NAMALWA (cell line): ENCODE measurements around the gene EPB41L4B.
"Not testable (repeated sequence)": the region's sequence is repeated elsewhere in the genome, so short reads cannot be mapped to it uniquely, and the experiment has no call there.

Experiments
- DNase-seq: peaks from one replicate; pipeline ENCODE4 v3.0.0-alpha.2; 2015; ENCODE audit warnings: low spot score

Gene EPB41L4B

GRCh38 chr9:109297899-109298298, 23.0 kb downstream of the EPB41L4B start:
- no peak for DNase-seq

- no peak for DNase-seq
These were observed 25.4 kb downstream of the EPB41L4B start for GRCh38 chr9:109295221-109296130.

GRCh38 chr9:109290385-109290784, 30.5 kb downstream of the EPB41L4B start:
- no peak for DNase-seq

DNA sequence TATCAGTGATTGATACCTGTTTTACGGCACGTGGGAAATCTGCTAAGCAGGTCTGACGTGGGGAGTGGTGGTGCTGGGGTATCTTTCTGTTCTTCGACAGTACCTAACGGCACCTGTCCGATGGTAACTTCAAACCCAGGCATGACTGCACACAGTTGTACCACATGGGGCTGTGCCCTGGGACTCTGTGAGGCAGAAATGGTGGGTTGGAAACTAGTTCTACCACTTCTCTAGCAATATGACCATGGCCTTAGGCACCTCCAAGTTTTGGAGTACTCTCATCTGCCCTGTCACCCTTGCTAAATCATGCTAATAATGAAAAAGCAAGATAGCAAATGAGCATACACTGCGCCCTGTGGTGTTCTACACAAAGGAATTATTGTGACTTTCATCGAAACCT, 30.9 kb downstream of the EPB41L4B start:
- DNase-seq: no peak

- DNase-seq: no peak
These were observed 31.7 kb downstream of the EPB41L4B start for GRCh38 chr9:109289186-109289585.

- no peak for DNase-seq
These were observed 33.9 kb downstream of the EPB41L4B start for GRCh38 chr9:109286981-109287380.

GRCh38 chr9:109286571-109286977, 34.3 kb downstream of the EPB41L4B start:
- DNase-seq: no peak

DNA sequence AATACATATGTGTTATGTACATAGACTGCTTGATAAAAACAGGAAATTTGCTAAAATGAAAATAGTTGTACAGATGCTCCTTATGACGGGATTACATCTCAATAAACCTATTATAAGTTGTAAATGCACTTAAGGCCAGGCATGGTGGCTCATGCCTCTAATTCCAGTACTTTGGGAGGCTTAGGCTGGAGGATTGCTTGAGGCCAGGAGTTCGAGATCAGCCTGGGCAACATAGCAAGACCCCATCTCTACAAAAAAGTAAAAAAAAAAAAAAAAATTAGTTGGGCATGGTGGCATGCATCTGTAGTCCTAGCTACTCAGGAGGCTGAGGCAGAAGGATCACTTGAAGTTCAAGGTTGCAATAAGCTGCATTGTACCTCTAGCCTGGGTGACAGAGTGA, 37.2 kb downstream of the EPB41L4B start:
- not testable (repeated sequence) for DNase-seq

DNA sequence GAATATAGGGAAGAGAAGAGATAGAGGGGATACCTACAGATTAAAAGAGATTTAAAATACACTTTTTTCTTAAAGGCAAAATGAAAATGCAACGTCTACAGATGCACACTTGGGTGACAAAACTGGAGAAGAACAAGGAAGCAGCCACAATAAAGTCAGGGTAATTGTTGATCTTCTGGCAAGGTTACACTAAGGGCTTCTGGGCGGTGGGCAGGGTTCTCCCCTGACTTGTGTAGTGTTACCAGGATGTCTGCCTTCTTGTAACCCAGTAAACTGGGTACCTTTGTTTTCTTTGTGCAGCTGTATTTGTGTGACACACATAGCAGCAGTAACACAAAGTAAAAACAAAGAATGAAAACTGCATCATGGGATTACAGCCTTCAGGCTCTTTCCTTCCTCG, 37.8 kb downstream of the EPB41L4B start:
- no peak for DNase-seq

GRCh38 chr9:109282302-109282701, 38.6 kb downstream of the EPB41L4B start:
- DNase-seq: no peak

DNA sequence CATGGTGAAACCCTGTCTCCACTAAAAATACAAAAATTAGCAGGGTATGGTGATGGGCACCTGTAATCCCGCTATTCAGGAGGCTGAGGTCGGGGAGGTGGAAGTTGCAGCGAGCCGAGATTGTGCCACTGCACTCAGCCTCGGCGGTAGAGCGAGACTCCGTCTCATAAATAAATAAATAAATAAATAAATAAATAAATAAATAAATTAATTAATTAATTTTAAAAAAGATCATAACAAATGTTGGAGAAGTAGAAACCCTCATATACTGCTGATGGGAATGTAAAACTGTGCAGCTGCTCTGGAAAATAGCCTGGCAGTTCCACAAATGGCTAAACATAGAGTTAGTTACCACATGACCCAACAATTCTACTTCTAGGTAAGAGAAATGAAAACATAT, 39.3 kb downstream of the EPB41L4B start:
- no peak for DNase-seq

DNA sequence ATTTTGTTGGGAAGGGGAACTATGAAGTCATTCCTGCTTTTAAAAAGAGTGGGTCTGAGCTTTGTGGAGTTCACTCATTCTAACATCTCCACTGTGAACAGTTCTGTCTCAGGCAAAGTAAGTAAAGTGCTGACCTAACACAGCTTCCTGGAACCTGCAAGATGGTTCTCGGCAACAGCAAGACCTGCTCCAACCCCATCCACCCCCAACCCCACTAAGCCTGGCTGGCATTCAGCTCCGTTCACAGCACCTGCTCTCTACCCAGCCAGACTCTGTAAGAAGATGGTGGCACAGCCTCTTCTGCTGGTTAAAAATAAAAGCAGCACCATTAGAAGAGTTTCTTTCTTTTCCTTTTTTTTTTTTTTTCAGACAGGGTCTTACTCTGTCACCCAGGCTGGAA, 42.0 kb downstream of the EPB41L4B start:
- DNase-seq: no peak

- no peak for DNase-seq
These were observed 42.6 kb downstream of the EPB41L4B start for GRCh38 chr9:109278216-109278615.

GRCh38 chr9:109277451-109277850, 43.4 kb downstream of the EPB41L4B start:
- no peak for DNase-seq

GRCh38 chr9:109276469-109277440, 44.1 kb downstream of the EPB41L4B start:
- DNase-seq: no peak

DNA sequence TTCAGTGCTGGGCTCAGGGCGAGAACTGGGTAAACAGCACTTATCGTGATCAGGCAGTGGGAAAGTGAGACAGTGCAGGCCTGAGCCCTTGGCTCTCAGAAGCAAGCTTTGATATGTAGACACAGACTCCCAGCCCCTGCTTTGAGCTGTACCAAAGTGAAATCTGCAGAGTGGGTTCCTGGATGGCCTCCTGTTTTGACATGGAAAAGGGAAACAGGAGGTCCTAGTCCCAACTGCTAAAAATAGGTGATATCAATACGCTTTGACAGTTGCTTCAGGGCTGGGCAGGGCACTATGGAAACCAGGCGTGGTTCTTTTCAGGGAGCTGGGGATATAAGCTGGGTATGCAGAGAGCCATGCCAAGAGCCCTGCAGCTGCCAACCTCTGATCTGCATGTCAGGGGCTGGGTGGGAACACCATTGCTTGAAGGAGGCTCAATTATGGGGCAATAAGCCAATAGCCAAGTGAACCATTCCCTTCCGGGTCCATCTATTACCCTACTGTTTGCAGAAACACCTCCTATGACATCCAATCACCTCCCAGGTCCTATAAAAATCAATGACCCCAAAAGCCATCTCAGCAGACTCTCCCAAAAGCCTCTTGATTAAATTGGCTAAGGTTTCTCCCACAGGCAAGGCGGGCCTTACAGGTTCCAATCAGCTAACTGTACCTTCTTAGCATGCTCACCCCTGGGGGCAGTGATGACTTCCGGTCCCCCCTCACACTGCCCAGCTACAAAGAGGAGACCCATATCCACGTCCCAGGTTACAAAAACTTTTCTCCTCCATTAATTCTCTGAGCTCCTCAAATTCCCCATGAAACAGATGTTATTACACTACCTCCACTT, 45.8 kb downstream of the EPB41L4B start:
- DNase-seq: no peak

DNA sequence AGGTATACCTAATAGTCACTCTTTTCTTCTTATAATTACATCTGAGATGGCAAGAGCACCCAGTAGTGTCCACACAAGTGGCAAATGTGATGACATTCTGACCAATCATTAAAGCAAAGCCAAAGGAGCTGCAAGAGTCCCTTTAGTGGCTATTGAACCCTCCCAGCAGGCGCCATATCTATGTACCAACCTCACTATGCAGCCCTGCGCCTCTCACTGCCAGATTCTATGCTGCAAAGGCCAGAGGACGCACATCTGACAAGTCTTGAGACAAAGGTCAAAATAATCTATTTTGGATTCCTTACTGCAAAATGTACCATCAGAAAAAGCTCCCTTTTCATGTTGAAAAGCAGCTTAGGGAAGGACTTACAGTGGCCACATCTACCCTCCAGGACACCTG, 47.0 kb downstream of the EPB41L4B start:
- DNase-seq: no peak

DNA sequence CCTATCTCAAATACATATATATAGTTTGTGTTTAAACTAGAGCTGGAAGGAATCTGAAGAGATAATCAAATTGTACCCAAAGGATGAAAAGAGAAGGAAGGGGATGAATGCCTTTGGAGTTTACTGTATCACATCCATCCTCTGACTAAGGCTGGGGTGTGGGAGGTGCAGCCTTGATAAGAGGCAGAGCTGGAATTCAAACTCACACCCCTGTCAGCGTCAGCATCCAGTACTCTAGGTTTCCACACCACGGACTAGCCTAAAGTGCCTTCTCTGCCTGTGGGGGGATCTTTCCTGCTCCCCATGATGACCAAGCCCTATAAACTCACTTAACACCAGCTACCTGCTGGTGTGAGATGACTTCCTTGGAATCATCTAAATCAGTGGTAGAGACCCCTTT, 48.1 kb downstream of the EPB41L4B start:
- DNase-seq: no peak

- no peak for DNase-seq
These were observed 48.8 kb downstream of the EPB41L4B start for GRCh38 chr9:109272045-109272444.

GRCh38 chr9:109270971-109271925, 49.6 kb downstream of the EPB41L4B start:
- DNase-seq: no peak

DNA sequence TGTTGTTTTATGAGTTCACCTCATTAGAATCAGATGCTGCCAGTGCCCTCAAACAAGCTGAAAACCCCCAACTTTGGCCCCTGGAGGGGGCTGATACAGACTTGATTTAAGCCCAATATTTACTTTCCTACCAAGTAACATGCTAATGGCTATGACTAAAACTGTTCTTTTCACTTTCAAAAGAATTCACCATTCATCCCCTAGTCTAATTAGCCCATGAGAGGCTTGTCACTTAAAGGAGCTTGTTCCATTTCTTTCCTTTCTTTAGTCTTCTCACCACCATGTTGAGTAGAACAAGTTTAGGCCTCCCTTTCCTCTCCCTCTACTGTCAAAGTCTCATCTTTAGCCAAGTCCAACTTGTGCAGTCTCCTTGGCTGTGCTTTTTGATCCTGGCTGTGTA, 50.4 kb downstream of the EPB41L4B start:
- no peak for DNase-seq
